Measurements from ENCODE around the gene USP17L22.
"Not testable (repeated sequence)": the region's sequence is repeated elsewhere in the genome, so short reads cannot be mapped to it uniquely, and the experiment has no call there.

- not testable (repeated sequence) for TF ChIP-seq CTCF (conservative IDR thresholded peaks at IDR 0.05); ZFX (IDR thresholded peaks at IDR 0.05)
Observed at GRCh38 chr4:9271719-9272118, 4.3 kb downstream of the USP17L22 start.
